Measurements from ENCODE around the gene ZMYND15.

Gene ZMYND15

GRCh38 chr17:4706121-4706520, 33.5 kb upstream of the ZMYND15 start:
- DNase-seq = peak; percentile 38
- H4K8ac ChIP-seq (ENCODE audit: low read depth, low read length) = no peak overlapping the region
- WGBS (ENCODE audit: extremely low coverage, insufficient coverage, low lambda C conversion rate) = no CpG with 5 or more reads among the region's 7 CpGs

GRCh38 chr17:4708436-4708835, 31.2 kb upstream of the ZMYND15 start:
- Histone ChIP-seq H3K4me1 (ENCODE audit: control insufficient read depth, low read depth, low read length) (no peaks in the 10 kb centered on the region), H4K5ac (ENCODE audit: low read length) (no peak overlapping the region), H2AK5ac (ENCODE audit: low read length) (no peak overlapping the region), H3K79me1 (ENCODE audit: low read length) (peaks cover 2% of the 10 kb centered on the region), H3K79me2 (ENCODE audit: control insufficient read depth, insufficient read depth, low read length) (peaks cover 5% of the 10 kb centered on the region), H3K56ac (ENCODE audit: low read length) (no peak overlapping the region), H3K36me3 (ENCODE audit: control insufficient read depth, insufficient read depth, low read length) (no peaks in the 10 kb centered on the region), H2BK120ac (ENCODE audit: low read depth, low read length) (no peak overlapping the region), H3K9ac (ENCODE audit: low read length) (no peak overlapping the region), H3K27me3 (ENCODE audit: insufficient read depth, low read length, poor library complexity) (no peaks in the 10 kb centered on the region), H3K27ac (ENCODE audit: low read depth, low read length) (no peak overlapping the region), H4K8ac (ENCODE audit: low read depth, low read length) (no peak overlapping the region), H3K4ac (ENCODE audit: low read depth, low read length) (no peak overlapping the region), H3K18ac (ENCODE audit: low read length) (no peak overlapping the region), H3K23ac (ENCODE audit: low read length) (no peak overlapping the region), H3K4me2 (ENCODE audit: low read length) (no peak overlapping the region), H2BK15ac (replicated peaks; ENCODE audit: low read depth) (no peak overlapping the region), H2BK5ac (ENCODE audit: low read length) (no peak overlapping the region), H3K4me3 (ENCODE audit: low read length) (no peak overlapping the region)
- DNase-seq = peak; percentile 46
- no CpG with 5 or more reads among the region's 8 CpGs for WGBS (ENCODE audit: extremely low coverage, insufficient coverage, low lambda C conversion rate)

More at GRCh38 chr17:4706121-4706520, 33.5 kb upstream of the ZMYND15 start:
- H2BK120ac ChIP-seq (ENCODE audit: low read depth, low read length) = no peak overlapping the region
- no peak overlapping the region for H2BK15ac ChIP-seq (replicated peaks; ENCODE audit: low read depth)
- H3K56ac ChIP-seq (ENCODE audit: low read length) = no peak overlapping the region
- no peaks in the 10 kb centered on the region for H3K27me3 ChIP-seq (ENCODE audit: insufficient read depth, low read length, poor library complexity)
- no peaks in the 10 kb centered on the region for H3K36me3 ChIP-seq (ENCODE audit: control insufficient read depth, insufficient read depth, low read length)
- no peak overlapping the region for H3K27ac ChIP-seq (ENCODE audit: low read depth, low read length)
- H3K4me3 ChIP-seq (ENCODE audit: low read length) = no peak overlapping the region
- no peak overlapping the region for H4K5ac ChIP-seq (ENCODE audit: low read length)
- H3K4ac ChIP-seq (ENCODE audit: low read depth, low read length) = no peak overlapping the region
- H3K79me2 ChIP-seq (ENCODE audit: control insufficient read depth, insufficient read depth, low read length) = peaks cover 28% of the 10 kb centered on the region
- H3K4me1 ChIP-seq (ENCODE audit: control insufficient read depth, low read depth, low read length) = peaks cover 7% of the 10 kb centered on the region
- peaks cover 7% of the 10 kb centered on the region for H3K79me1 ChIP-seq (ENCODE audit: low read length)
- no peak overlapping the region for H3K18ac ChIP-seq (ENCODE audit: low read length)
- no peak overlapping the region for H3K23ac ChIP-seq (ENCODE audit: low read length)
- H3K9ac ChIP-seq (ENCODE audit: low read length) = no peak overlapping the region
- no peak overlapping the region for H3K4me2 ChIP-seq (ENCODE audit: low read length)
- no peak overlapping the region for H2AK5ac ChIP-seq (ENCODE audit: low read length)
- H2BK5ac ChIP-seq (ENCODE audit: low read length) = no peak overlapping the region

- H3K79me1 ChIP-seq (ENCODE audit: low read length) = no peaks in the 10 kb centered on the region
- no peak within 1 kb of the TSS for H3K4ac ChIP-seq (ENCODE audit: low read depth, low read length)
- no peak within 1 kb of the TSS for H4K5ac ChIP-seq (ENCODE audit: low read length)
- peak within 1 kb of the TSS; percentile 62 for H3K4me2 ChIP-seq (ENCODE audit: low read length)
- H2BK5ac ChIP-seq (ENCODE audit: low read length) = no peak within 1 kb of the TSS
- no peak within 1 kb of the TSS for H3K27ac ChIP-seq (ENCODE audit: low read depth, low read length)
- H3K4me1 ChIP-seq (ENCODE audit: control insufficient read depth, low read depth, low read length) = no peaks in the 10 kb centered on the region
- H3K36me3 ChIP-seq (ENCODE audit: control insufficient read depth, insufficient read depth, low read length) = no peaks in the 10 kb centered on the region
- no peak within 1 kb of the TSS for H2BK120ac ChIP-seq (ENCODE audit: low read depth, low read length)
- H3K79me2 ChIP-seq (ENCODE audit: control insufficient read depth, insufficient read depth, low read length) = no peaks in the 10 kb centered on the region
- peak; percentile 98 for DNase-seq
- H3K9ac ChIP-seq (ENCODE audit: low read length) = peak within 1 kb of the TSS; percentile 71
- H4K8ac ChIP-seq (ENCODE audit: low read depth, low read length) = no peak within 1 kb of the TSS
- no CpG with 5 or more reads among the region's 67 CpGs for WGBS (ENCODE audit: extremely low coverage, insufficient coverage, low lambda C conversion rate)
- H3K27me3 ChIP-seq (ENCODE audit: insufficient read depth, low read length, poor library complexity) = no peaks in the 10 kb centered on the region
- H3K56ac ChIP-seq (ENCODE audit: low read length) = peak within 1 kb of the TSS; percentile 83
- H3K23ac ChIP-seq (ENCODE audit: low read length) = no peak within 1 kb of the TSS
- no peak within 1 kb of the TSS for H2AK5ac ChIP-seq (ENCODE audit: low read length)
- no peak within 1 kb of the TSS for H2BK15ac ChIP-seq (replicated peaks; ENCODE audit: low read depth)
- peak within 1 kb of the TSS; percentile 62 for H3K4me3 ChIP-seq (ENCODE audit: low read length)
- H3K18ac ChIP-seq (ENCODE audit: low read length) = peak within 1 kb of the TSS; percentile 24
Measured at GRCh38 chr17:4709794-4710692, 29.6 kb upstream of the ZMYND15 start, which contains the start of gene ARRB2. ARRB2 (plus strand) TSS chr17:4710632; CDS start chr17:4710722, 90 bp downstream.

- Histone ChIP-seq H2BK15ac (replicated peaks; ENCODE audit: low read depth) (no peak overlapping the region), H3K18ac (ENCODE audit: low read length) (peak overlapping the region; percentile 24), H3K27me3 (ENCODE audit: insufficient read depth, low read length, poor library complexity) (no peaks in the 10 kb centered on the region), H3K4ac (ENCODE audit: low read depth, low read length) (no peak overlapping the region), H4K5ac (ENCODE audit: low read length) (no peak overlapping the region), H3K4me1 (ENCODE audit: control insufficient read depth, low read depth, low read length) (no peaks in the 10 kb centered on the region), H3K23ac (ENCODE audit: low read length) (no peak overlapping the region), H3K36me3 (ENCODE audit: control insufficient read depth, insufficient read depth, low read length) (no peaks in the 10 kb centered on the region), H3K27ac (ENCODE audit: low read depth, low read length) (no peak overlapping the region), H3K79me2 (ENCODE audit: control insufficient read depth, insufficient read depth, low read length) (no peaks in the 10 kb centered on the region), H3K56ac (ENCODE audit: low read length) (peak overlapping the region; percentile 83), H2BK120ac (ENCODE audit: low read depth, low read length) (no peak overlapping the region), H3K4me3 (ENCODE audit: low read length) (peak overlapping the region; percentile 62), H3K9ac (ENCODE audit: low read length) (peak overlapping the region; percentile 71), H2BK5ac (ENCODE audit: low read length) (no peak overlapping the region), H2AK5ac (ENCODE audit: low read length) (no peak overlapping the region), H3K79me1 (ENCODE audit: low read length) (no peaks in the 10 kb centered on the region), H4K8ac (ENCODE audit: low read depth, low read length) (no peak overlapping the region), H3K4me2 (ENCODE audit: low read length) (peak overlapping the region; percentile 56)
- DNase-seq = no peak
- WGBS (ENCODE audit: extremely low coverage, insufficient coverage, low lambda C conversion rate) = no CpG with 5 or more reads among the region's 57 CpGs
Measured at GRCh38 chr17:4710693-4711634, 28.7 kb upstream of the ZMYND15 start.

- Histone ChIP-seq H3K79me1 (ENCODE audit: low read length) (no peaks in the 10 kb centered on the region), H3K4ac (ENCODE audit: low read depth, low read length) (no peak overlapping the region), H3K23ac (ENCODE audit: low read length) (no peak overlapping the region), H3K18ac (ENCODE audit: low read length) (no peak overlapping the region), H2BK15ac (replicated peaks; ENCODE audit: low read depth) (no peak overlapping the region), H2BK120ac (ENCODE audit: low read depth, low read length) (no peak overlapping the region), H3K79me2 (ENCODE audit: control insufficient read depth, insufficient read depth, low read length) (no peaks in the 10 kb centered on the region), H3K4me2 (ENCODE audit: low read length) (no peak overlapping the region), H3K27ac (ENCODE audit: low read depth, low read length) (no peak overlapping the region), H3K4me1 (ENCODE audit: control insufficient read depth, low read depth, low read length) (no peaks in the 10 kb centered on the region), H3K27me3 (ENCODE audit: insufficient read depth, low read length, poor library complexity) (no peaks in the 10 kb centered on the region), H2AK5ac (ENCODE audit: low read length) (no peak overlapping the region), H3K56ac (ENCODE audit: low read length) (no peak overlapping the region), H3K4me3 (ENCODE audit: low read length) (no peak overlapping the region), H3K36me3 (ENCODE audit: control insufficient read depth, insufficient read depth, low read length) (no peaks in the 10 kb centered on the region), H4K5ac (ENCODE audit: low read length) (no peak overlapping the region), H3K9ac (ENCODE audit: low read length) (no peak overlapping the region), H2BK5ac (ENCODE audit: low read length) (no peak overlapping the region), H4K8ac (ENCODE audit: low read depth, low read length) (no peak overlapping the region)
- WGBS (ENCODE audit: extremely low coverage, insufficient coverage, low lambda C conversion rate) = no CpG with 5 or more reads among the region's 6 CpGs
- DNase-seq = no peak
Measured at GRCh38 chr17:4711661-4712181, 27.9 kb upstream of the ZMYND15 start.

Measured in mesendoderm (in vitro differentiated cells).